ENCODE results near the gene CCDC90B. TPM values are rescaled to one million over a fixed set of nuclear protein-coding genes. Genes with fewer than 3 reads are reported as not detected.

The CCDC90B gene
- total RNA-seq, 1 experiment from 2014 or later = 35.9 TPM

DNA sequence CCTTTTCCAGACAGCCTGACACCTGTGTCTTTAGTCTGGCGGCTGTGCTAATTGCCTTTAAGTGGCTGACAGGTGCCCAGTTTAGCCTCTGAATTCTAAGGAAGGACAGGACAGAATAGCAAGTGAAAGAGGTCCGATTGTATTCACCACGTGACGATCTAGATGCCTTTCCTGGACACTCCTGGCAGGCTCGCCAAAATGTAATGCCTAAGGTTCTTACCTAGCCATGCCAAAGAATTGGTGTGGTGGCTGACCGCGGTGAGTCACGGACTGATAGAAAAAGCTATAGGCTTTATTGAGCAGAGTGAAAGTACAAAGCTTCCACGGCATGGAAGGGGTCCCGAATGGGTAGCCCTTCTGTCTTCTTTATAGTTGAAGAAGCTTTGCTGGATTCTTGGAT, 65.9 kb downstream of the CCDC90B start:
- Histone ChIP-seq H4K20me1 (ENCODE audit: control insufficient read depth, insufficient read depth, insufficient read length) (no peaks in the 10 kb centered on the region), H3K18ac (ENCODE audit: insufficient read length, low read depth, low read length) (no peak overlapping the region), H3K79me1 (ENCODE audit: insufficient read depth, low read depth, low read length, poor library complexity, severe bottlenecking) (no peaks in the 10 kb centered on the region), H3K27me3 (ENCODE audit: insufficient read depth, low read length) (0 out of 2 replicates have a peak, but pooled peaks cover 2% of the 10 kb centered on the region), H3K9me3 (ENCODE audit: control insufficient read depth, low read depth, low read length) (no peaks in the 10 kb centered on the region), H3K23ac (ENCODE audit: insufficient read length, low read depth, low read length) (no peak overlapping the region), H2BK12ac (ENCODE audit: insufficient read length, low read depth, low read length) (no peak overlapping the region), H2BK15ac (ENCODE audit: low read depth, low read length) (no peak overlapping the region), H3K9ac (ENCODE audit: extremely low read depth, insufficient read length, low read length) (no peak overlapping the region), H3K56ac (ENCODE audit: insufficient read length, low read depth, low read length) (no peak overlapping the region), H4K91ac (ENCODE audit: insufficient read length, low read depth, low read length) (no peak overlapping the region), H3K27ac (ENCODE audit: insufficient read length, low read depth, low read length) (no peak overlapping the region), H2AFZ (ENCODE audit: low read length) (no peak overlapping the region), H4K8ac (replicated peaks; ENCODE audit: insufficient read length, low read depth, low read length) (no peak overlapping the region), H2BK5ac (ENCODE audit: insufficient read length, low read length) (no peak overlapping the region), H3K4me2 (ENCODE audit: insufficient read depth, insufficient read length, low read length) (no peak overlapping the region), H3T11ph (ENCODE audit: low read length) (no peak overlapping the region), H3K4ac (ENCODE audit: low read depth, low read length) (no peak overlapping the region), H3K79me2 (ENCODE audit: insufficient read depth, low read length) (no peaks in the 10 kb centered on the region), H3K4me1 (ENCODE audit: insufficient read depth, low read length) (no peaks in the 10 kb centered on the region), H3K14ac (ENCODE audit: insufficient read depth, low read length) (no peak overlapping the region), H2BK120ac (ENCODE audit: low read depth, low read length, poor library complexity, severe bottlenecking) (no peak overlapping the region), H3K23me2 (ENCODE audit: insufficient read length, low read depth, low read length, poor library complexity, severe bottlenecking) (no peaks in the 10 kb centered on the region), H2BK20ac (ENCODE audit: low read depth, low read length, poor library complexity, severe bottlenecking) (no peak overlapping the region), H4K5ac (ENCODE audit: insufficient read length, low read depth, low read length) (no peak overlapping the region), H2AK5ac (ENCODE audit: insufficient read length, low read length) (no peak overlapping the region)
- Mint-ChIP-seq H3K4me1 (no peaks in the 10 kb centered on the region), H3K27ac (no peak overlapping the region), H3K4me3 (no peak overlapping the region), H3K36me3 (ENCODE audit: insufficient read depth in 1 of 3, low read depth in 3 of 3) (no peaks in the 10 kb centered on the region), H3K27me3 (ENCODE audit: low read depth) (no peaks in the 10 kb centered on the region; the same call in 1 of the 2 replicates), H3K9me3 (no peaks in the 10 kb centered on the region)
- no CpG with 5 or more reads among the region's 10 CpGs for whole genome bisulfite sequencing (ENCODE audit: extremely low coverage, insufficient read length, low lambda C conversion rate)
- DNase-seq = no peak
- TF ChIP-seq, protein P1, sequence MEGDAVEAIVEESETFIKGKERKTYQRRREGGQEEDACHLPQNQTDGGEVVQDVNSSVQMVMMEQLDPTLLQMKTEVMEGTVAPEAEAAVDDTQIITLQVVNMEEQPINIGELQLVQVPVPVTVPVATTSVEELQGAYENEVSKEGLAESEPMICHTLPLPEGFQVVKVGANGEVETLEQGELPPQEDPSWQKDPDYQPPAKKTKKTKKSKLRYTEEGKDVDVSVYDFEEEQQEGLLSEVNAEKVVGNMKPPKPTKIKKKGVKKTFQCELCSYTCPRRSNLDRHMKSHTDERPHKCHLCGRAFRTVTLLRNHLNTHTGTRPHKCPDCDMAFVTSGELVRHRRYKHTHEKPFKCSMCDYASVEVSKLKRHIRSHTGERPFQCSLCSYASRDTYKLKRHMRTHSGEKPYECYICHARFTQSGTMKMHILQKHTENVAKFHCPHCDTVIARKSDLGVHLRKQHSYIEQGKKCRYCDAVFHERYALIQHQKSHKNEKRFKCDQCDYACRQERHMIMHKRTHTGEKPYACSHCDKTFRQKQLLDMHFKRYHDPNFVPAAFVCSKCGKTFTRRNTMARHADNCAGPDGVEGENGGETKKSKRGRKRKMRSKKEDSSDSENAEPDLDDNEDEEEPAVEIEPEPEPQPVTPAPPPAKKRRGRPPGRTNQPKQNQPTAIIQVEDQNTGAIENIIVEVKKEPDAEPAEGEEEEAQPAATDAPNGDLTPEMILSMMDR (conservative IDR thresholded peaks at IDR 0.05) = no peak
